Type B pancreatic cell (in vitro differentiated cells): ENCODE results near the gene ZFYVE27. TPM values are rescaled to one million over a fixed set of nuclear protein-coding genes. Genes with fewer than 3 reads are reported as not detected.
A peak's percentile ranks its signal among the peaks of the same experiment; 100 is the strongest.

Experiments used
- DNase-seq: peaks from one replicate; pipeline ENCODE4 v3.0.0; 2021; ENCODE audit warnings: mixed read lengths; ENCODE audit not compliant: unreplicated experiment; ENCODE audit errors: extremely low spot score
- H3K27ac Mint-ChIP-seq: 2 replicates; pipeline ENCODE4 v1.8.0; 2021; ENCODE audit warnings: mild to moderate bottlenecking, mixed read lengths
- H3K27me3 Mint-ChIP-seq: 2 replicates; pipeline ENCODE4 v1.8.0; 2021; ENCODE audit warnings: mixed read lengths
- H3K36me3 Mint-ChIP-seq: 2 replicates; pipeline ENCODE4 v1.8.0; 2021; ENCODE audit warnings: mixed read lengths
- H3K4me1 Mint-ChIP-seq: one replicate; pipeline ENCODE4 v1.8.0; 2021; ENCODE audit warnings: mixed read lengths; ENCODE audit not compliant: unreplicated experiment
- H3K4me3 Mint-ChIP-seq: 2 replicates; pipeline ENCODE4 v1.8.0; 2021; ENCODE audit warnings: mild to moderate bottlenecking, mixed read lengths
- H3K9me3 Mint-ChIP-seq: 2 replicates; pipeline ENCODE4 v1.8.0; 2021; ENCODE audit warnings: mixed read lengths
- CTCF ChIP-seq: fragments of 200-600 bp; sonication (generic); conservative IDR thresholded peaks from 2 replicates; pipeline ENCODE4 v1.5.0; 2021; ENCODE audit warnings: antibody characterized with exemption, mild to moderate bottlenecking
- total RNA-seq: library from RNA; stranded (reverse); gene quantifications from 2 replicates; pipeline ENCODE4 v1.2.1, GENCODE V29; 2021; ENCODE audit warnings: low replicate concordance

The ZFYVE27 gene
- total RNA-seq, 1 donor from 2014 or later = 25.6 TPM

DNA sequence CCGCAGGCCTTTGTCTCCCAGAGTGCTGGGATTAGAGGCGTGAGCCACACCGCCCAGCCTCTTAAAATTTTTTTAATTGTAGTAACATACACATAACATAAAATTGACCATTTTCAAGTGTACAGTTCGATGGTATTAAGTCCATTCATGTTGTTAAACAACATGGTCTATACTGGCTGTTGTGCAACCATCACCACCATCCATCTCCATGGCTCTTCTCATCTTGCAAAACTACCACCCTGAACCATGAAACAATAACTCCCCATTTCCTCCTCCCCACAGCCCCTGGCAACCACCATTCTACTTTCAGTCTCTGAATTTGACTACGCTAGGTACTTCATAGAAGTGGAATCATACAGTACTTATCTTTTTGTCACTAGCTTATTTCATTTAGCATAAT lies 7.9 kb upstream of the ZFYVE27 start:
- H3K4me1 Mint-ChIP-seq = peaks cover 5% of the 10 kb centered on the region
- no peak overlapping the region for H3K4me3 Mint-ChIP-seq

GRCh38 chr10:97731346-97732051 lies 5.4 kb upstream of the ZFYVE27 start:
- Mint-ChIP-seq H3K9me3 (peaks cover 10% of the 10 kb centered on the region), H3K27me3 (peaks cover 13% of the 10 kb centered on the region), H3K27ac (no peak overlapping the region), H3K4me1 (peaks cover 2% of the 10 kb centered on the region), H3K36me3 (no peaks in the 10 kb centered on the region), H3K4me3 (no peak overlapping the region)
- peak; percentile 93 for TF ChIP-seq CTCF
- no peak for DNase-seq

More for the DNA sequence above, 7.9 kb upstream of the ZFYVE27 start:
- Mint-ChIP-seq H3K27me3 (peaks cover 4% of the 10 kb centered on the region), H3K9me3 (peaks cover 5% of the 10 kb centered on the region), H3K36me3 (no peaks in the 10 kb centered on the region), H3K27ac (no peak overlapping the region)
- no peak for TF ChIP-seq CTCF
- no peak for DNase-seq

DNA sequence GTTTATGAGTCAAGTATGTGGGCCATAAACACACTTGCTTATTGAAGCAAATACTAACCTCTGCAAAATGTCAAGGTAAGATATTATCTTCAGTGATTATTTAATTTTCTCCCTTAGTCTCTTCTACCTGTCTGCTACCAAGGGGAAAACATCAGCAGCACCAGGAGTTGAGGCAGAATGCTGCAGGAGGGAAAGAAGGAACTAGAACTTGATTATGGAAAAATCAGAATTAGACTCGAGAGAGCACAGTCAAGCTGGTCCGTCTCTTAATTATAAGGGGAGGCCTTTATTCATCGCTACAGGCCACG lies 4.9 kb upstream of the ZFYVE27 start:
- no peak overlapping the region for H3K27ac Mint-ChIP-seq
- H3K36me3 Mint-ChIP-seq = peaks cover 3% of the 10 kb centered on the region
- H3K9me3 Mint-ChIP-seq = peaks cover 8% of the 10 kb centered on the region
- peaks cover 5% of the 10 kb centered on the region for H3K4me1 Mint-ChIP-seq
- H3K4me3 Mint-ChIP-seq = no peak overlapping the region
- no peak for TF ChIP-seq CTCF
- no peak for DNase-seq
- H3K27me3 Mint-ChIP-seq = peaks cover 13% of the 10 kb centered on the region

DNA sequence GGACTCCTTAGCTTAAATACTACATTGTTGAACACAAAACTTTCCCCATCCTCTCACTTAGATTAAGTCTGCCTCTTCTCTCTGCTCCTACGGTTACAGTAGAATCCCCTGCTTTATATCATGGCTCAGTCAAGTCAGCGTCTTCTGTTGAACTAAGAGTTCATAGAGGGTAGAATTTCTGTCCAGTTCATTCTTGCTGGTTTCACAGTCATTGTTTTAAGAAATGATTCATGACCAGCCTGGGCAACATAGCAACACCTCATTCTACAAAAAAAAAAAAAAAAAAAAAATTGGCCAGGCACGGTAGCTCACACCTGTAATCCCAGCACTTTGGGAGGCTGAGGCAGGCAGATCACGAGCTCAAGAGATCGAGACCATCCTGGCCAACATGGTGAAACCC lies 3.7 kb upstream of the ZFYVE27 start:
- H3K4me3 Mint-ChIP-seq = no peak overlapping the region
- H3K9me3 Mint-ChIP-seq = peaks cover 8% of the 10 kb centered on the region
- H3K27ac Mint-ChIP-seq = no peak overlapping the region
- peaks cover 13% of the 10 kb centered on the region for H3K27me3 Mint-ChIP-seq
- peaks cover 13% of the 10 kb centered on the region for H3K4me1 Mint-ChIP-seq
- peaks cover 3% of the 10 kb centered on the region for H3K36me3 Mint-ChIP-seq
- no peak for TF ChIP-seq CTCF
- no peak for DNase-seq

DNA sequence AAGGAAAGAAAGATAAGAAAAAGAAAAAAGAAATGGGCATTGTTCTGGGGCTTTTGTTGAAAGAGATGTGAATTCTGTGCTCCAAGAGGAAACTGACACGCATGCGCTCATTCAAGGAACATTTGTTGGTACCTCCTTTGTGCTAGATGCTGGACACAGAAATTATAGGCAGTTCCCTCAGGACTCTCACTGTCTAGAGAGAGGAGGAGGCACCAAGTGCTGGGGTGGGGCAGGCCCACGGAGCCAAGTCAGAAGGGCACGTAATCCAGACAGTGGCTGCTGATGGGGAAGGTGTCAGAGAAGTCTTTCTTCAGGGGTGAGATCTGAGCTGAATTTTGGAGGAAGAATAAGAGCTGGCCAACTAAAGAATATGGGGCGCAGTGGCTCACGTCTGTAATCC lies 2.9 kb upstream of the ZFYVE27 start:
- Mint-ChIP-seq H3K4me1 (peaks cover 15% of the 10 kb centered on the region), H3K4me3 (no peak overlapping the region), H3K9me3 (peaks cover 8% of the 10 kb centered on the region), H3K27ac (no peak overlapping the region), H3K36me3 (peaks cover 3% of the 10 kb centered on the region), H3K27me3 (peaks cover 13% of the 10 kb centered on the region)
- no peak for TF ChIP-seq CTCF
- no peak for DNase-seq
